Fibroblast of skin of left biceps (primary cell): ENCODE data around the gene ANKRD40.
"Not testable (repeated sequence)": the region's sequence is repeated elsewhere in the genome, so short reads cannot be mapped to it uniquely, and the experiment has no call there.

Experiments used
- DNase-seq, 2 experiments: peaks; one replicate each; pipeline ENCODE4 v3.0.0-alpha.2; 2013; ENCODE audit warnings: low read depth in 2 of 2

The ANKRD40 gene

DNA sequence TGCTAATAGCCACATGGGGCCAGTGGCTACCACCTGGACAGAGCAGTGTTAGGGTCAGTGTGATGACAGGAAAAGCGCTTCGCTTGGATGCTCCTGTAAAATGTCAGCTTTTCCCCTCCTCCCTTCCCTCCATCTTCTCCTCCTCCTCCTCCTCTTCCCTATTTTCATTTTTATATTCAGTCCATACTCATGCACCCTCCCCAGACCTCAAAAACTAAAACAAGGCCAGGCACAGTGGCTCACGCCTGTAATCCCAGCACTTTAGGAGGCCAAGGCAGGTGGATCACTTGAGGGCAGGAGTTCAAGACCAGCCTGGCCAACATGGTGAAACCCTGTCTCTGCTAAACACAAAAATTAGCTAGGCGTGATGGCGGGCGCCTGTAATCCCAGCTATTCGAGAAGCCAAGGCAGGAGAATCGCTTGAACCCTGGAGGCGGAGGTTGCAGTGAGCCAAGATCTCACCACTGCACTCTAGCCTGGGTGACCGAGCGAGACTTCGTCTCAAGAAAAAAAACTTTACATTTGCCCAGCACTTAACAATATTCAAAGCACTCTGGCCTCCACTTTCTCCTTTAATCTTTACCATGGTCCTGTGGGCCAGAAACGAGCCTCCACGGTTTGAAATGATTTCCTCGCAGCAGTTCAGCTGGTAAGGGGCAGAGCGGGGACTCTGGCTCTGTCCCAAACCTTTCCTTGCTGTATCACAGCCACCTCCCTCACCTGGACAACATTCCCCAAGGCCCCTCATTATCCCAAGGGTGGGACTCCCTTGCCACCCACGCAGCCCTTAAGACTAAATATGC lies 21.8 kb downstream of the ANKRD40 start:
- no peak for DNase-seq

DNA sequence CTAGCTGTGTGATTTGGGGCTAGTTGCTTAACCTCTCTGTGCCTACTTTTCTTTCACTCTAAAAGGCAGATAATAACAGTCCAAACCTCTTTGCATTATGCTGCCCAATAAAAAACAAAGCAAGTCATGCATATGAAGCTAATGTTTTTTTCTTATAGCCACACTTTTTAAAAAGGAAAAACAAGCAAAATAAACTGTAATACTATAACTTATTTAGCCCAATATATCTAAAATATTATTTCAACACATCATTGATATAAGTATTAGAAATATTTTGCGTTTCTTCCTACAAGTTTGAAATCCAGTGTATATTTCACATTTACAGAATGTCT lies 22.4 kb downstream of the ANKRD40 start:
- DNase-seq, result no peak

- no peak for DNase-seq
Observed at GRCh38 chr17:50684612-50685333, 22.9 kb downstream of the ANKRD40 start.

DNA sequence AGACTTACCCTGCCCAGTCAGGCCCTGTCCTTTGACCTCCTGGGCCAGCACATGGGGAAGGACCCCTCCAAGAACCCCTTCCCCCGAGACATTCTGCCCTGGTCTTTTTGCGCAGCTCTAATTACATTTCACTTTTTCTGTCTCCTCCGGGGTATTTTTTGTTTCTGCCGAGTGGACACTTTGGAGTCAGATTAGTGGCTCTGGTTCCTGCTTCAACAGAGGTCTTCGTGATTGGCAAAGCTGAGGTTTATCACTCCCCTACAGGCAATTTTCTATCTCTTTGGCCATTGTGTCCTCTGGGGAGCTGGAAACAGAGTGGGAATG lies 23.5 kb downstream of the ANKRD40 start:
- DNase-seq, result no peak

DNA sequence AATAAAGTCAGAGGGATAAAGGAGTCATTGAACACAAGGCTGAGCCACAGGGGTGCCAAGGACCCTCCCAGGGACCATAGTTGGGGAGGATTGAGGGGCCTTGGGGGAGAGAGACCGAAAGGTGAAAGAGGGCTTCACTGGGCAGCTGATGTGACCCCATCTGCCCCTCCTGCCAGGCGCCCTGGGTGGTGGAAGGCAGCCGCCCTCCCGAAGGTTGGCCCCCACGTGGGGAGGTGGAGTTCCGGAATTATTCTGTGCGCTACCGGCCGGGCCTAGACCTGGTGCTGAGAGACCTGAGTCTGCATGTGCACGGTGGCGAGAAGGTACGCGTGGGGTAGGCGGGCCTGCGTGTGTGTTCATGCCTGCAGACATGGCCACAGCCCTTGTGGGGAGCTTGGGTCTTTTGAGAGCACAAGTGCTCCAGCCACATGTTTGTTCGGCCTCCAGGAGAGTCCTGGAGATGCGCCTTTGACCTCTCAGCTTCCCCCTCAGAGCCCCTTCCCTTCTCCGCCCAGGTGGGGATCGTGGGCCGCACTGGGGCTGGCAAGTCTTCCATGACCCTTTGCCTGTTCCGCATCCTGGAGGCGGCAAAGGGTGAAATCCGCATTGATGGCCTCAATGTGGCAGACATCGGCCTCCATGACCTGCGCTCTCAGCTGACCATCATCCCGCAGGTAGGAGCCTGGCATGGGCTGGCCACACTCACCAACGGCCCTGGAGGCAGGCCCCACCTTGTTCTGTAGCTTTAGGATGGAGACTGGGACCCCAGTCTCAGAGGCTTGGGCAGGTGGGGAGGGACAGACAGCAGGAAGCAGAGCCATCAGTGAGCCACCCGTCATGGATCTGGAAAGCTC lies 24.1 kb downstream of the ANKRD40 start:
- DNase-seq, result no peak

- no peak for DNase-seq
Observed at GRCh38 chr17:50682938-50683337, 24.8 kb downstream of the ANKRD40 start.

GRCh38 chr17:50682441-50682840 lies 25.3 kb downstream of the ANKRD40 start:
- DNase-seq, result no peak

DNA sequence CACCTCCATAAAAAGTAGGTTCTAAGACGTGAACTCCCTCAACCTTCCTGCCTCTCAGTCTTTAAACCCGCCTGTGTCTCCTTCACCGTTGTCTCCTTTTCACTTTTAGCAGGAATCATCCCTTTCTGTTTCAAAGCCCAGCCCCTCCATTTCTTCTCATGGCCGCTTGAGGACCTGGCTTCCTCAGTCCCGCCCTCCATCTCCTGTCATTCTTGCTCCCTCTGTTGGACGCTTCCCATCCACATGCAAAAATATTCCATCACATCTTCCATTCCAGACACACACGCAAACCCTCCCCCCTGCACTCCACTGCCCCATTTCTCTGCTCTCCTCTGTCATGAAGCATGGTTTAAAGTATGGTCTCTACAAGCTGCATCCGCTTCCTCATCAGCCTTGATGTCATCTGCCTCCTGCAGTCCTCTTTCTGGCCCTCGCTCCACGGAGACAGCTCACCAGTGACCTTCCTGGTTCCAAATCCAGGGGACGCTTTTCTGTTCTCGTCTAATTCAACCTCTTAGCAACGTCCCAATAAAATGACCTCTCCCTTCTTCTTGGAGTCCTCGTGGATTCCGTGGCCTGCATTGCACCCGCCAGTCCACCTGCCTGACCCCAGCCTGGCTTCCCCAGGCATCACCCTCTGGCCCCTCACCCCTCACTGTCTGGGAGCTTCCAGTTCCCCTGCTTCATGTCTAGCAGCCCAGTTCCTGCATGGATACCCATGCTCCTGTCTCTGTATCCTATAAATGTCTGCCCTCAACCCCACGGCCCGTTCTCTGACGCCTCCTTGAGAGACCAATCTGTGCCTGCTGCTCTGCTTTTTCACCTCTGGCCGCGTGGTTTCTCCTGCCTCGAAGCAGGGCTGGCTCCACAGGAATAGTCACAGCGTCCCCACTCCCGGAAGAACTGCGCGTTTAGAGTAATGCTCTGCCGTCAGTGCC lies 26.2 kb downstream of the ANKRD40 start:
- DNase-seq, result peak; percentile 54 to 66

DNA sequence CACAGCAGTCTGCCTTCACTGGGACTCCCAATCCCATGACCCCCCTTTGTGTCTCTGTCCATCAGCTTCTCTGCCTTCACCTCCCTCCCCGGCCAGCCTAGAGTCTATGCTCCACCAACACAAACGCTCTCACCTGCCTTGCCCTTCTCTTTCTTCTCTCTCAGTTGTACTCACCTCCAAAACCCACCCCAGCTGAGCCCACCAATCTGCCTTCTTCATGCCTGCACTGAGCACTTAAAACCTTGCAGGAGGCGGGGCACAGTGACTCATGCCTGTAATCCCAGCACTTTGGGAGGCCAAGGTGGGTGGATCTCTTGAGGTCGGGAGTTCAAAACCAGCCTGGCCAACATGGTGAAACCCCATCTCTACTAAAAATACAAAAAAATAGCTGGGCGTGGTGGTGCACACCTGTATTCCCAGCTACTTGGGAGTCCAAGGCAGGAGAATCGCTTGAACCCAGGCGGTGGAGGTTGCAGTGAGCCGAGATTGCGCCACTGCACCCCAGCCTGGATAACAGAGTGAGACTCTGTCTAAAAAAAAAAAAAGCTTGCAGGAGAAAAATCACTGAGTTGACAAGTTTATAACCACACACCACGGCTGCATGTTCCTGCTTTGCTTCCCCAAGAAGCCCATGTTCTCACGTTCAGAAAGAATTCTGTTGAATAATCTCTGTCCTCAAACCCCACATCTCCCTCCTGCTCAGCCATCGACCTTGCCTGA lies 27.0 kb downstream of the ANKRD40 start:
- not testable (repeated sequence) for DNase-seq

DNA sequence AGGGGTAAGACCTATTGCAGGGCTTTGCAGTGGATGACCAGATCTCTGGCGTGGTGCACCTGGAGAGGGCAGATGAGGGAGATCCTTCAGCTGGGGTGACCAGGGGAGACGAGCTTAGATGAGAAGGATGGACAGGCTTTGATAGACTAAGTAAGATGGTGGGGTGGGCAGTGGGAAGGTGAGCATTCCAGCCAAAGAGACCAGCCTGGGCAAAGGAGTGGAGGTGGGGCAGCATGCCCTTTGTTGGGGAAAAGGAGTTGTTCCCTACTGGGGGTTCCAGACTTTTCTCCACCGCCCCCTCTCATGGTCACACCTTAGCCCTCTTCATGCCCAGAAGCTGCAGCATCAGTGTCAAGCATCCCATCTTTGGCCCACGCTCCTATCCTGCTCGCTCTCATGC lies 27.6 kb downstream of the ANKRD40 start:
- DNase-seq, result no peak

DNA sequence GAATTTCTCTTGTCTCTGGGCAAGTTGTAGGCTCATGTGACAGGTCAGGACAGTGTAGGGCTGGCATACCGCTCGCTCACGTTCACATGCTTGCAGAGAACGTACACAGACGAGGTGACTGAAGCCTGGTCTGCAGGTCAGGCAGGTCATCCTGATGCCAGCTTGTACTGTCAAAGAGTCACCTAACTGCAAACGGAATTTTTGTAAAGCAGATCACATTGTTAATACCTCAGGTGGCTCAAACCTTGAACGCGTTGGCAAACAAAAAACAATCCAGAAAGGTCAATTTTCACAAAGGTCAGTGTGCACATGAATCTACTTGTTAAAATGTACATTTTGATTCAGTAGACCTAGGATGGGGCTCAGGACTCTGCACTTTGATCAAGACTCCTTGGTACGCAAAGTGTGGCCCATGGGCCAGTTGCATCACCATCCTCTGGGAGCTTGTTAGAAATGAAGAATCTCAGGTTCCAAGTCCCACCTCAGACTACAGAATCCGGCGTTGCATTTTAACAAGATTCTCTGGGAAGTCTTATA lies 28.6 kb downstream of the ANKRD40 start:
- no peak for DNase-seq

DNA sequence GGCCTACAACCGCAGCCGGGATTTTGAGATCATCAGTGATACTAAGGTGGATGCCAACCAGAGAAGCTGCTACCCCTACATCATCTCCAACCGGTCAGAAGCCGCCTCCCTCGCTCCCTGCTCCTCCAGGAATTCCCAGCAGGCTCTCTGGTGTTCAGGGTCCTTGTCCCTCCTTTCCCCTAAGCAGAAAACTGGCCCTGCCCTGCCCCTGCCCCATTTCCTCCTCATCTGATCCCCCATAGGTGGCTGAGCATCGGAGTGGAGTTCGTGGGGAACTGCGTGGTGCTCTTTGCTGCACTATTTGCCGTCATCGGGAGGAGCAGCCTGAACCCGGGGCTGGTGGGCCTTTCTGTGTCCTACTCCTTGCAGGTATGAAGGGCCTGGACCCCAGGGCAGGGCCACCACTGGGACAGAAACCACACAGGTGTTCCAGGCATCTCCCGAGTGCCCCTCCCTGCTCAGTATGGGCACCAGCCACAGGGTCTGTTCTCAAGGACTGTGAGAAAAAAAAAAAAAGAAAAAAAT lies 29.8 kb downstream of the ANKRD40 start:
- no peak for DNase-seq

DNA sequence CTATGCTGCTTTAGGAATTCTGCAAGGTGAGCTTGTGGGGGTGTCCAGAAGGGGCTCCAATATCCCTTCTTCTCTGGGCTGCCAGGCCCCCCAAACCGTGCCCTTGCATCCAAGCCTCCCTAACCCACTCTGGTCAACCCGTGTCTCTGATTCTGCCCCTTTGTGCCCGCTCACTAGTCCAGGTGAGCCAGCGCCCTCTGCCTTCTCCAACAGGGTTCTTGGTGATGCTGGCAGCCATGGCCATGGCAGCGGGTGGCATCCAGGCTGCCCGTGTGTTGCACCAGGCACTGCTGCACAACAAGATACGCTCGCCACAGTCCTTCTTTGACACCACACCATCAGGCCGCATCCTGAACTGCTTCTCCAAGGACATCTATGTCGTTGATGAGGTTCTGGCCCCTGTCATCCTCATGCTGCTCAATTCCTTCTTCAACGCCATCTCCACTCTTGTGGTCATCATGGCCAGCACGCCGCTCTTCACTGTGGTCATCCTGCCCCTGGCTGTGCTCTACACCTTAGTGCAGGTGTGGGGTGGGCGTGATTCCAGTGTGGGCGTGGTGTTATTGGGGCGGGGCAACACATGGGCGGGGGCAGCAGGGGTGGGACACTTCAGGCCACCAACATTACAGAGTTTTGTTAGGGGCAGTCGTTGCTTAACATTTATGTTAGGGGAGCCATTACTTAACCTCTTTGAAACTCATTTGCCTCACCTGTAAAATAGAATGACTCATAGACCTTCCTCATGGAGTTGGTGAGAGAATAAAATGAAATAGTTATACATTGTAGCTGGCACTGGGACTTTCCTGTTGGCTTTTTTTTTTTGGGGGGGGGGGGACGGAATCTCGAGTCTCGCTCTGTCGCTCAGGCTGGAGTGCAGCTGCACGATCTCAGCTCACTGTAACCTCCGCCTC lies 31.4 kb downstream of the ANKRD40 start:
- no peak for DNase-seq

GRCh38 chr17:50675627-50676026 lies 32.1 kb downstream of the ANKRD40 start:
- DNase-seq, result no peak

DNA sequence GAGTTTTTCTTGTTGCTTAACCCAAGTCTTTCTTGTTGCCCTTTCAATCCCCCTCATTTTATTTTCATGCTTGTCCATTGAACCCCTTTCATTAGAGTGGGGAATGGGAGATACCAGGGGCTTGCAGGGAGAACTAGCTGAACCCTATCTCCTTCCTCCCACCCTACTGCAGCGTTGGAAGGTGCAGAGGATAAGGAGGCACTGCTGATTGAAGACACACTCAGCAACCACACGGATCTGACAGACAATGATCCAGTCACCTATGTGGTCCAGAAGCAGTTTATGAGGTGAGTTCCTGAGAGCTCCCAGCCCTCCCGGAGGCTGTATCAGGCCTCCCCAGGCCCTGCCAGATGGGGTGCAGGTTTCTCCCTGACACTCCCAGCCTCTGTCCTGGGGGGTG lies 32.5 kb downstream of the ANKRD40 start:
- DNase-seq, result no peak

DNA sequence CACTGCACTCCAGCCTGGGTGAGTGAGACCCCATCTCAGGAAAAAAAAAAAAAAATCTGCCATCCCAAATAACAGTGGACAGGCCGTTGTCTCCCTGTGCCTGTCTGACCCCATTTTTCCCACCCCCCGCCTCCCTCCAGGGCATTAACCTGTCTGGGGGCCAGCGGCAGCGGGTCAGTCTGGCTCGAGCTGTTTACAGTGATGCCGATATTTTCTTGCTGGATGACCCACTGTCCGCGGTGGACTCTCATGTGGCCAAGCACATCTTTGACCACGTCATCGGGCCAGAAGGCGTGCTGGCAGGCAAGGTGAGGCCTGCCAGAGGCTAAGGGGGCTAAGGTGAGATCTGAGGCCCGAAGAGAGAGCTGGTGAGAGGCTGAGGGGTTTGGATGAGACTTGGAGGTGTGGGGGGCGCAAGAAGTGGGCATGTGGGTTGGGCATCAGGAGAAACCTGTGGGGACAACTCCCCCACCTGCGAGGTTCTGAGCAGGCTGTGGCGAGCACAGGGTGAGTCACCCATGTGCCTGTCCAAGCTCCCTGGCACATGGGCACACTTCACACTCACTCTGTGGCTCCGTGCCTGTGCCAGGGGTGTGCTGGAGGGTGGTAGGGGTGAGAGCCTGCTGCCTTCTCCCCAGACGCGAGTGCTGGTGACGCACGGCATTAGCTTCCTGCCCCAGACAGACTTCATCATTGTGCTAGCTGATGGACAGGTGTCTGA lies 34.7 kb downstream of the ANKRD40 start:
- no peak for DNase-seq

- DNase-seq, result no peak
Observed at GRCh38 chr17:50672071-50672470, 35.6 kb downstream of the ANKRD40 start.

DNA sequence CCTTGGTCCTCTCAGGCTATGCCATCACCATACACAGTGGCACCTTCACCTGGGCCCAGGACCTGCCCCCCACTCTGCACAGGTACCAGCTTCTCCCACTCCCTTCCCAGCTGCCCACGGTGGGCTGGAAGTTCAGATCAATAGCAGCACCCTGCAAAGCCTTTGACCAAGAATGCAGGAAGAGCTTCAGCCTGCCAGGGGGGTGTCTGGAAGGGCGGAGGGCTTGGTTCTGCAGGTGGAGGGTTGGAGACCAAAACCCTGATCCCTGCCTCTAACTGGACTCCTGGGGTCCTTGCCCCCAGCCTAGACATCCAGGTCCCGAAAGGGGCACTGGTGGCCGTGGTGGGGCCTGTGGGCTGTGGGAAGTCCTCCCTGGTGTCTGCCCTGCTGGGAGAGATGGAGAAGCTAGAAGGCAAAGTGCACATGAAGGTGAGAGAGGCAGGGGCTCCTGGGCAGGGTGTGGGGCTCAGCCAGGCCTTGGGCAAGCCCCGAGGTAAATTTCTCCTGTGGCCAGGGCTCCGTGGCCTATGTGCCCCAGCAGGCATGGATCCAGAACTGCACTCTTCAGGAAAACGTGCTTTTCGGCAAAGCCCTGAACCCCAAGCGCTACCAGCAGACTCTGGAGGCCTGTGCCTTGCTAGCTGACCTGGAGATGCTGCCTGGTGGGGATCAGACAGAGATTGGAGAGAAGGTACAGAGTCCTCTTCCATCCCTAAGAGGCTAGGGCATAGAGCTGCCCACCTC lies 38.7 kb downstream of the ANKRD40 start:
- DNase-seq, result no peak
